Right hindlimb (tissue), 1 donor: Measurements from ENCODE around the gene PAWR.
"Not testable (repeated sequence)": the region's sequence is repeated elsewhere in the genome, so short reads cannot be mapped to it uniquely, and the experiment has no call there.

ENCODE experiments used
- DNase-seq: peaks from one replicate; pipeline ENCODE4 v3.0.0-alpha.2; 2018

Gene PAWR

DNA sequence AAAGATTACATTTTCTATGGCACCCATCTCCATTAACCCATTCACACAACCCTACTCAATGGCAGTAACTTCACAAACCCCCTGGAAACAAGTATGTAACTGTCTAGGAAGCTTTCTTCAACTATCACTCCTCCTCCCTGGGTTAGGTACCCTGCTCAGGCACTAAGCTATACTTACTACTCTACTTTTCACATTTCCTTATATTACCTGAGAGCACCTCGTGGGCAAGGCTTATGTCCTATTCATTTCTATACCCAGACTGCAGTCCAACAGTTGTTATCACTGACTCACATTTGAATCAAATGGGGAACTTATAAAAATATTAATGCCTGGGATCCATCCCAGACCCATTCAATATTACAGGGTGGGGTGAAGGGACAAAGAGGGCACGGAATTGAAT is 4.6 kb downstream of the PAWR start:
- DNase-seq = no peak

GRCh38 chr12:79685068-79685467 is 5.7 kb downstream of the PAWR start:
- DNase-seq = no peak

DNA sequence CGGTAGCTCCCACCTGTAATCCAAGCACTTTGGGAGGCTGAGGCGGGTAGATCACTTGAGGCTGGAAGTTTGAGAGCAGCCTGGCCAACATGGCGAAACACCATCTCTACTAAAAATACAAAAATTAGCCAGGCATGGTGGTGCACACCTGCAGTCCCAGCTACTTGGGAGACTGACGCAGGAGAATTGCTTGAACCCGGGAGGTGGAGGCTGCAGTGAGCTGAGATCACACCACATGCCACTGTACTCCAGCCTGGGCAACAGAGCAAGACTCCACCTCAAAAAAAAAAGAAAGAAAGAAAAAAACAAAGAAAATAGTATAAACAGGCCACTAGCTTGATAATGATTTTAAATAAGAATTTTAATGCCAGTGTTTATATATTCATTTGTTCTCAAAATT is 6.4 kb downstream of the PAWR start:
- not testable (repeated sequence) for DNase-seq

- DNase-seq = no peak
These were observed 8.2 kb downstream of the PAWR start for GRCh38 chr12:79682593-79682992.

DNA sequence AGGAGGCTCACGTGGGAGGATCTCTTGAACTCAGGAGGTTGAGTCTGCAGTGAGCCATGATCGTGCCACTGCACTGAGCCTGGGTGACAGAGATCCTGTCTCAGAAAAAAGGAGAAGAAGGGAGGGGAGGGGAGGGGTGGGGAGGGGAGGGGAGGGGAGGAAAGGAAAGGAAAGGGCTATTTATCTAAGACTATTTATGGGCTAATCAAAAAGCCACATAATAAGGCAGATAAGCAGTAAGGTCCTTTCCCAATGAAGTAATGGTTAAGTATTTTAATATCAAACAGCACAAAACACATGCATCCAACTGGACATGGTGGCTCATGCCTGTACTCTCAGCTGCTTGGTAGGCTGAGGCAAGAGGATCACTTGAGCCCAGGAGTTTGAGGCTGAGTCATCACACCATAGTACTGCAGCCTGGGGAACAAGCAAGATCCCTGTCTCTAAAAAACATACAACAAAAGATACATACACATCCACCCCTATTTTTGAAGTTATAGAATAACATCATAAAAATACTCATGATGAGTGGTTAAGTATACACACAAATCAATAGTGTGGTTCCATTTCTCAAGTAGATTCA is 9.7 kb downstream of the PAWR start:
- no peak for DNase-seq

GRCh38 chr12:79680051-79680450 is 10.7 kb downstream of the PAWR start:
- no peak for DNase-seq

DNA sequence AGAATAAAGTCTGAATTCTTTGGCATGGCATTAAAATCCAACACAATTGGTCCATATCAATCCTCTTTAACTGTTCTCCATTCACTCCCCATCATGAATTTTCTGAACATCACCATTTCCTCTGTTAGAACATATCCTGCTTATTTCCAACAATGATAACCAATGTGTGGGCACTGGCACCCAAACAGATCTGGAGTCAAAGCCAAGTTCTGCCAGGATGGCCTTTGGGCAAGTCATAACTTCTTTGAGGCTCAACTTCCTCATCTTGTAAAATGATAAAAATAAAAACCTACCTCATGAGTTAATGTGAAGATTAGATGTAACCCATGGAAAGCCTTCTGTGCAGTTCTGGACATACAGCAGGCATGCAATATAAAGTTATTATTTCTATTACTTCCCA is 12.5 kb downstream of the PAWR start:
- DNase-seq = no peak

- DNase-seq = no peak
These were observed 13.1 kb downstream of the PAWR start for GRCh38 chr12:79677672-79678071.

DNA sequence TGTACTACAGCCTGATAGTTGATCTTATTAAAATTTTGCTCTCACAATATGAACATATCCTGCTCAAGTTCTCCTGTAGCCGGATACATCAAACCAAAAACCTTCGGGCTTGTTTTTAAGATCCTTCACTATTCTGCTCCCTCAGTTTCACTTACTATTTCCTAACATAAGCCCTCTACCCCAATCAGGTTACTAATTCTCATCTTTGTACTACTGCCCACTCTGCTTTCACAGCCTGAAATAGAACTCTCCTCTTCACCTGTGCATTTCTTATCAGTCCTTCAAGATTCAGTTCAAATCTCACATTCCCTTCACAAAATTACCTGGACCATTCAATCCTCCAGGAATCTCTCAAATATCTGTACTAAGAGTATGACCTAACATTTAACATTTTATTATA is 14.2 kb downstream of the PAWR start:
- no peak for DNase-seq

- no peak for DNase-seq
These were observed 16.1 kb downstream of the PAWR start for GRCh38 chr12:79674629-79675028.

- no peak for DNase-seq
These were observed 17.4 kb downstream of the PAWR start for GRCh38 chr12:79673354-79673753.

- no peak for DNase-seq
These were observed 22.7 kb downstream of the PAWR start for GRCh38 chr12:79668113-79668512.

DNA sequence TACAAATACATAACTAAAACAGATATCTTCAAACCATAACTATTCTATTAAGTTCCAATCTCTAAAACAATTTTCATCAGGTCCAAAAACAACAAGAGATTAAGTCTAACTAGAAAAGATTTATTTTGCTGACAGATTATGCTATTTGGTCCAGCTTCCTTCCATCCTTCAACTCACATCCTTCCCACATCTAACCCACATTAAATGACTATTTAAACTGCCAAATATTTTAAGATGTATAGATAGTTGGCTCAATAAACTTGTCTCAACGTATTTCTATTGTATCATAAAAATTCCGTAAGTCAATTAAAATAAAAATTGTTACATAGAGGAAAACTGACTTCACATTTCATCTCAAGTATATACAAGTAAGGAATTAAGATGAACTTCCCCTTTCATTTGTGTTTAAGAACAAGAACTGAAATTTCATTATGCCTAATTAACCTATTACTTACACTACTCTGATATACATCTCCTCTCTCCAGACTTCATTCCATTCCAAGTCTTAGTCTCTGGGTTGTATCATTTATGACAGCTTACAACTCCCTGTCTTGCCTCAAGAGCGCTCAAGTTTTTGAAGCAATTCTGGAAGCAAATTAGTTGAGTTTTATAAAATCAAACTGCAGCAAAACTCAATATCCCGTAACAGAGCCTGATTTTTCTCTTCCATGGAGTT is 25.4 kb downstream of the PAWR start:
- no peak for DNase-seq

GRCh38 chr12:79664518-79664917 is 26.2 kb downstream of the PAWR start:
- no peak for DNase-seq

- no peak for DNase-seq
These were observed 28.5 kb downstream of the PAWR start for GRCh38 chr12:79662046-79662811.

DNA sequence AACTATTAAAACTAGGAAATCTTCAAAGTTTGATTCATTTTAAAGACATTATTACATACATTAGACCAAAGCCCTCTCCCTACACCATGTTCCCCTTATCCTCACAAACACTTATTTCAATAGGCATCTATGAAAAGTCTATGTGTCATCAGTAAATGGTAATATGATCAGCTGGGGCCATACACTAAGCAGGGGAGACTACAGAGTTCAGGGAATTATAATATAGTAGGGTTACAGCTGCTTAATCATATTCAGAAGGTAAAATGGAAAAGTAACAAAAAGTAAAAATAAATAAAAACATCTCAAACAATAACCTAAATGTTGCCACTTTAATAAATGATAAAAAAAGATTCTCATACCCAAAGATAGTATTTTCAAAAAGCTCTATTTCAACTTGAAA is 29.1 kb downstream of the PAWR start:
- no peak for DNase-seq

DNA sequence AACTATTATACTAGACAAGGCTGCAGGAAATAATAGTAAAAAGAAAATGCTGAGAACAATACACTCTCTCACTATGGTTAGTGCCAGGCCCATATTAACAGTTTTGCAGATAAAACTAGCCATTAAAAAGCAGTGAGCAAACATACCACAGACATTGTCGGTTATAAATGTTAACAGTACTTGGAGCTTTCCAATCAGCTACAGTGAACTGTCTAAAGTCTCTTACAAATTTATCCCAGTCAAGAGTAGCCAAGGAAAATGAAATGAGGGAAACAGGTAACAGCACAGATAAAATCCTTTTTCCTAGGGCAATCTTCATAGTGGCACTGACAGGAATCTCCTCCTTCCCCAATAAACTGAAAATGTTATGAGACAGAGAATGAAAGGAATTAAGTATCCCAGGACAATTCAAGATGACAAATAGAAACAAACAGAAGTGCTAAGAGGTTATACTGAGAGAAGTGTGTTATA is 30.8 kb downstream of the PAWR start:
- DNase-seq = no peak

- no peak for DNase-seq
These were observed 32.5 kb downstream of the PAWR start for GRCh38 chr12:79658221-79658620.

DNA sequence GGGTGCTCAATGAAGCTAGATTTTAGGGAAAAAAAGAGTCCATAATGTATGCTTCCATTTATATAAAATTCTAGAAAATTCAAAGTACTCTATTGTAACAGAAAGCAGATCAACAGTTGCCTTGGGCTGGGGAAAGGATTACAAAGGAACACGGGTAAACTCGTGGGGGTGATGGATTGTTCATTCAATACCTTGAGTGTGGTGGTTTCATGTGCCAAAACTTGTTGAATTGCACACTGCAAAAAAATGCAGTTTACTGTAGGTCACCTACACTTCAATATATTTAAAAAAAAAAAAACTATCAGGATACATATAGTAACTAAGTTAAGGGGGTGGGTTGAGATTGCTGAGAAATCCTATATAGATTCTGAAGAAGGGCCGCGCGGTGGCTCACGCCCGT is 33.6 kb downstream of the PAWR start:
- DNase-seq = no peak

DNA sequence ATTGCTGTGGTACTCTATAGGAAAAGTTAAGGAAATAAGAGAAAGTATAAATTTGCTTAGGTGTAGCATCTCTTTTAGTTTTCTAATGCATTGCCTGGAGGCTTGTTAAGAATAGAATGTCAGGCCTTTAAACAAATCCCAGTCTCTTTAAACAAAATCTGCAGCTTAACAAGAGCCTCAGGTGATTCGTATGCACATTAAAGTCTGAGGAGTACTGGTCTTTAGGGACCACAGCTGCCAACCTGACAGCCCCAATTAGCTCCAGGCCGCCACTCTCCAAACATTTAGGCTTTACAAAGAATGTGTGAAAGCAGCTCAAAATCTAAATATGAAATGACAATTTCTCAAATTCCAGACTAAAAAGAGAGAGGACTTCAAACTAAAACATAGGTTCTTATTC is 35.7 kb downstream of the PAWR start:
- DNase-seq = no peak

DNA sequence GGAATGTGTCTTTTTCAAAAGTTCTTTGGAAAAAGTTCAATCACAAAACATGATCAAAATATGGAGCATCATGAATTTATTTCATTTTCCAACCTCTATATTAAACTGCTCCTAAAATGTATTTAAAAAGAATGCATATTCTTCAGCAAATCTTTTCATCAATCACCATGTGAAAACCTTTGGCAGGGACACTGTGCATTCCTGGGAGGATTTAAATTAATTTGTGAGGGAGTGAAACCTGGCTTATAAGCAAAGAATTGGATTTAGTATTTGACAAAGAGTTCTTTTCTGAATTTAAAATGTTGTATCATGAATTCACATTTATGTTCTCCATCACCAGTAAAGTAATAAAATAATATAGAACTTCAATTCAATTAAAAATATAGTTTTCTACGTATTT is 38.2 kb downstream of the PAWR start:
- DNase-seq = no peak

- no peak for DNase-seq
These were observed 40.3 kb downstream of the PAWR start for GRCh38 chr12:79650440-79650839.

GRCh38 chr12:79648881-79649280 is 41.9 kb downstream of the PAWR start:
- no peak for DNase-seq

DNA sequence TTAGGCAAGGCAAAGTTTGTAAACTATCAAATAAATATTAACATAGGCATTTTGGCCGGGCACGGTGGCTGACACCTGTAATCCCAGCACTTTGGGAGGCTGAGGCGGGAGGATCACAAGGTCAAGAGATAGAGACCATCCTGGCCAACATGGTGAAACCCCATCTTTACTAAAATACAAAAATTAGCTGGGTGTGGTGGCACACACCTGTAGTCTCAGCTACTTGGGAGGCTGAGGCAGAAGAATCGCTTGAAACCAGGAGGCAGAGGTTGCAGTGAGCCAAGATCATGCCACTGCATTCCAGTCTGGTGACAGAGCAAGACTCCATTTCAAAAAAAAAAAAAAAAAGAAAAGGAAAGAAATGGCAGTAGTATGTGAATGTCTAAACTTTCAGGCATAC is 43.9 kb downstream of the PAWR start:
- not testable (repeated sequence) for DNase-seq
